ENCODE measurements around the gene HMCES. TPM values are rescaled to one million over a fixed set of nuclear protein-coding genes. Genes with fewer than 3 reads are reported as not detected.
A peak's percentile ranks its signal among the peaks of the same experiment; 100 is the strongest.
"Not testable (repeated sequence)": the region's sequence is repeated elsewhere in the genome, so short reads cannot be mapped to it uniquely, and the experiment has no call there.

HMCES gene
- total RNA-seq, 2 donors from 2014 or later: 42.3 to 44.2 TPM

- intact Hi-C loops (cut with DNase I, micrococcal nuclease): no loop called here
- DNase-seq (no peak), ATAC-seq (no peak)
Observed at GRCh38 chr3:129252748-129253147, 25.9 kb upstream of the HMCES start.

GRCh38 chr3:129254536-129255230 is 24.0 kb upstream of the HMCES start:
- DNase-seq: no peak
- intact Hi-C loops (cut with DNase I, micrococcal nuclease): no loop called here
- no peak for ATAC-seq

- intact Hi-C loops (cut with DNase I, micrococcal nuclease): no loop called here
Observed at GRCh38 chr3:129256270-129256669, 22.4 kb upstream of the HMCES start.

GRCh38 chr3:129257609-129258008 is 21.1 kb upstream of the HMCES start:
- ATAC-seq: no peak
- intact Hi-C loops (cut with DNase I, micrococcal nuclease): no loop called here
- DNase-seq: no peak

More at GRCh38 chr3:129256270-129256669, 22.4 kb upstream of the HMCES start:
- DNase-seq: no peak
- no peak for ATAC-seq

- ATAC-seq (peak; percentile 94), DNase-seq (peak; percentile 41 to 59)
- intact Hi-C loops (cut with DNase I, micrococcal nuclease): no loop called here
Observed at GRCh38 chr3:129259612-129260477, 18.8 kb upstream of the HMCES start.

- ATAC-seq (no peak), DNase-seq (no peak)
- intact Hi-C loops (cut with DNase I, micrococcal nuclease): no loop called here
Observed at GRCh38 chr3:129260606-129261005, 18.1 kb upstream of the HMCES start.

- ATAC-seq (no peak), DNase-seq (no peak)
- intact Hi-C loops (cut with DNase I, micrococcal nuclease): no loop called here
Observed at GRCh38 chr3:129261894-129262293, 16.8 kb upstream of the HMCES start.

- DNase-seq: no peak
- intact Hi-C loops (cut with DNase I, micrococcal nuclease): no loop called here
Observed at GRCh38 chr3:129263161-129263910, 15.3 kb upstream of the HMCES start.

GRCh38 chr3:129264994-129265393 is 13.7 kb upstream of the HMCES start:
- intact Hi-C loops (cut with DNase I, micrococcal nuclease): not testable (repeated sequence)

More at GRCh38 chr3:129263161-129263910, 15.3 kb upstream of the HMCES start:
- ATAC-seq: no peak

GRCh38 chr3:129266651-129267050 is 12.0 kb upstream of the HMCES start:
- ATAC-seq (no peak), DNase-seq (no peak)
- intact Hi-C loops (cut with DNase I, micrococcal nuclease): no loop called here

More at GRCh38 chr3:129264994-129265393, 13.7 kb upstream of the HMCES start:
- ATAC-seq, DNase-seq: not testable (repeated sequence)

- DNase-seq: no peak
- ATAC-seq: no peak
- intact Hi-C loops (cut with DNase I, micrococcal nuclease): no loop called here
Observed at GRCh38 chr3:129268396-129268795, 10.3 kb upstream of the HMCES start.

GRCh38 chr3:129271674-129272073 is 7.0 kb upstream of the HMCES start:
- DNase-seq: no peak
- no peak for ATAC-seq
- intact Hi-C loops (cut with DNase I, micrococcal nuclease): no loop called here

- ATAC-seq (no peak), DNase-seq (no peak)
- intact Hi-C loops (cut with DNase I, micrococcal nuclease): no loop called here
Observed at GRCh38 chr3:129276385-129276784, 2.3 kb upstream of the HMCES start.

GRCh38 chr3:129277829-129278271 is 820 bp upstream of the HMCES start:
- DNase-seq: peak in 1 of 2 donors; percentile 12
- no peak for ATAC-seq
- intact Hi-C loops (cut with DNase I, micrococcal nuclease): no loop called here

GRCh38 chr3:129278966-129279906 is 566 bp downstream of the HMCES start:
- DNase-seq: peak in 1 of 2 donors; percentile 49
- intact Hi-C loops (cut with DNase I, micrococcal nuclease): no loop called here
- peak; percentile 54 for ATAC-seq

GRCh38 chr3:129280183-129280582 is 1.5 kb downstream of the HMCES start:
- intact Hi-C loops (cut with DNase I, micrococcal nuclease): no loop called here
- DNase-seq (no peak), ATAC-seq (no peak)

- intact Hi-C loops (cut with DNase I, micrococcal nuclease): no loop called here
- DNase-seq (no peak), ATAC-seq (no peak)
Observed at GRCh38 chr3:129281726-129282125, 3.1 kb downstream of the HMCES start.

GRCh38 chr3:129282727-129283327 is 4.2 kb downstream of the HMCES start:
- no peak for ATAC-seq
- no peak for DNase-seq
- intact Hi-C loops (cut with DNase I, micrococcal nuclease): no loop called here

Data from left colon (tissue), 2 donors.